Spleen (tissue), 7 donors: Measurements from ENCODE around the gene FADS6.

Source experiments
- CTCF ChIP-seq, 11 experiments: fragments of 200-600 bp in 7 of 11; fragments of 450-650 bp in 4 of 11; sonication (generic) in 4 of 11; IDR thresholded peaks in 8 of 11; conservative IDR thresholded peaks in 3 of 11; 1 replicate in 7 of 11; 2 replicates in 4 of 11; pipeline versions ENCODE4 v1.4.0 to v1.8.0; 2016 to 2021; ENCODE audit warnings: antibody characterized with exemption in 11 of 11, inconsistent platforms in 4 of 11, mild to moderate bottlenecking in 1 of 11
- POLR2A ChIP-seq, 3 donors: fragments of 450-650 bp; IDR thresholded peaks; one replicate each; pipeline ENCODE4 v1.5.1; 2017; ENCODE audit warnings: antibody characterized with exemption in 3 of 3, mild to moderate bottlenecking in 1 of 3
- donor health status: DM: no; HTN: no; CAD: no; lungs with moderate emphysema.
- donor health status: DM: no; HTN: no; CAD: no.
- donor health status: DM: no; HTN: no; CAD: no.

GRCh38 chr17:74901353-74902135 lies 8.1 kb upstream of the FADS6 start:
- TF ChIP-seq CTCF (IDR thresholded peaks at IDR 0.05 in 8 of 11, conservative IDR thresholded peaks at IDR 0.05 in 3 of 11) (no peak), POLR2A (IDR thresholded peaks at IDR 0.05) (no peak)
